ENCODE measurements around the gene ATG4C. TPM values are rescaled to one million over a fixed set of nuclear protein-coding genes. Genes with fewer than 3 reads are reported as not detected.
A peak's percentile ranks its signal among the peaks of the same experiment; 100 is the strongest.
"Not testable (repeated sequence)": the region's sequence is repeated elsewhere in the genome, so short reads cannot be mapped to it uniquely, and the experiment has no call there.

Gene ATG4C
- total and polyA plus RNA-seq, 8 donors, result 12.7 to 21.3 (median 18.3) TPM

DNA sequence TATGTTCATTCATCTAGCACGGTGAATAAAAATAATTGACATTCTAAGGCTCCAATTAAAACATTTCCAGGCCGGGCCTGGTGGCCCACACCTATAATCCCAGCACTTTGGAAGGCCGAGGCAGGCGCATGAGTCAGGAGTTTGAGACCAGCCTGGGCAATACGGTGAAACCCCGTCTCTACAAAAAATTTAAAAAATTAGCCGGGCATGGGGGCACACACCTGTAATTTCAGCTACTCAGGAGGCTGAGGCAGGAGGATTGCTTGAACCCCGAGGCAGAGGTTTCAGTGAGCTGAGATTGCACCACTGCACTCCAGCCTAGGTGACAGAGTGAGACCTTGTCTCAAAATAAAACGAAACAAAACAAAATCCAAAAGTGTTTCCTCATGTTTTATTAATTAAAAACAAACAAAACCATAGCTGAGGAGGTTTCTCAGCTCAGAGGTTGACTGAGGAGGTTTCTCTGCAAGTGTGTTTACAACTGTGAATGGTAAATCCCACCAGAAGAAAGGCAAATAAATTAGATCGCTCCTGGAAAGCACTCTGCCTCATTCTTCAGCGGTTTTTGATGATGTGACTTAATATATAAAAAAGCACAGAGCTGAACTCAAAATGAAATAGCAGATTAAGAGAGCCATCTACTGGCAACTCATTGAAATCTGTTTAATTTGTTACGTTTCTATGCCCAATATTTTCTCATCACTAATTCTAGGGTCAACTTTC is 37.7 kb upstream of the ATG4C start:
- Histone ChIP-seq H3K4me1 (no peaks in the 10 kb centered on the region), H3K4me3 (no peak overlapping the region), H3K27me3 (no peaks in the 10 kb centered on the region), H3K36me3 (no peaks in the 10 kb centered on the region), H3K27ac (no peak overlapping the region), H3K9me3 (no peaks in the 10 kb centered on the region)
- intact Hi-C loops (cut with DNase I), result loop anchor here in 1 of 2 donors (10.0 kb wide), 2 partner anchors 241 to 571 kb away; no protein-coding TSS in a partner anchor
- TF ChIP-seq, protein P1, sequence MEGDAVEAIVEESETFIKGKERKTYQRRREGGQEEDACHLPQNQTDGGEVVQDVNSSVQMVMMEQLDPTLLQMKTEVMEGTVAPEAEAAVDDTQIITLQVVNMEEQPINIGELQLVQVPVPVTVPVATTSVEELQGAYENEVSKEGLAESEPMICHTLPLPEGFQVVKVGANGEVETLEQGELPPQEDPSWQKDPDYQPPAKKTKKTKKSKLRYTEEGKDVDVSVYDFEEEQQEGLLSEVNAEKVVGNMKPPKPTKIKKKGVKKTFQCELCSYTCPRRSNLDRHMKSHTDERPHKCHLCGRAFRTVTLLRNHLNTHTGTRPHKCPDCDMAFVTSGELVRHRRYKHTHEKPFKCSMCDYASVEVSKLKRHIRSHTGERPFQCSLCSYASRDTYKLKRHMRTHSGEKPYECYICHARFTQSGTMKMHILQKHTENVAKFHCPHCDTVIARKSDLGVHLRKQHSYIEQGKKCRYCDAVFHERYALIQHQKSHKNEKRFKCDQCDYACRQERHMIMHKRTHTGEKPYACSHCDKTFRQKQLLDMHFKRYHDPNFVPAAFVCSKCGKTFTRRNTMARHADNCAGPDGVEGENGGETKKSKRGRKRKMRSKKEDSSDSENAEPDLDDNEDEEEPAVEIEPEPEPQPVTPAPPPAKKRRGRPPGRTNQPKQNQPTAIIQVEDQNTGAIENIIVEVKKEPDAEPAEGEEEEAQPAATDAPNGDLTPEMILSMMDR (IDR thresholded peaks at IDR 0.05), result peak in 1 of 2 donors; percentile 39
- ATAC-seq, result peak; percentile 73
- DNase-seq, result peak in 2 of 4 donors; percentile 30 to 53

DNA sequence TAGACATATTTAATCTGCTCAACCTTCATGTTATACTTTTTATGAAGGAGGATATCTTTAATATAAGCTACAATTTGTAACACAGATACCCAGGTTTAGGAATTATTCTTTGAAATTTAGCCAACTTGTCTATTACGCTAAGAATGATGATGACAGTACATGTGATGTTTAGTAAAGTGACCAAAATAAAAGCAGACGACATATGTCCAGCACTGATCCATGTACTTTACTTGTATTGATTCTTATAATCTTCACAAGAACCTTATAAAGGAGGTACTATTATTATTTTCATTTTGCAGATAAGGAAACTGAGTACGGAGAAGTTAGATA is 37.2 kb upstream of the ATG4C start:
- no peaks in the 10 kb centered on the region for H3K27me3 ChIP-seq
- DNase-seq (no peak), ATAC-seq (no peak)
- H3K9me3 ChIP-seq, result no peaks in the 10 kb centered on the region
- no peaks in the 10 kb centered on the region for H3K4me1 ChIP-seq
- TF ChIP-seq, protein P1 (IDR thresholded peaks at IDR 0.05), result no peak
- intact Hi-C loops (cut with DNase I), result loop anchor here in 1 of 2 donors (10.0 kb wide), 2 partner anchors 242 to 572 kb away; no protein-coding TSS in a partner anchor
- no peak overlapping the region for H3K4me3 ChIP-seq
- H3K27ac ChIP-seq, result no peak overlapping the region
- no peaks in the 10 kb centered on the region for H3K36me3 ChIP-seq

DNA sequence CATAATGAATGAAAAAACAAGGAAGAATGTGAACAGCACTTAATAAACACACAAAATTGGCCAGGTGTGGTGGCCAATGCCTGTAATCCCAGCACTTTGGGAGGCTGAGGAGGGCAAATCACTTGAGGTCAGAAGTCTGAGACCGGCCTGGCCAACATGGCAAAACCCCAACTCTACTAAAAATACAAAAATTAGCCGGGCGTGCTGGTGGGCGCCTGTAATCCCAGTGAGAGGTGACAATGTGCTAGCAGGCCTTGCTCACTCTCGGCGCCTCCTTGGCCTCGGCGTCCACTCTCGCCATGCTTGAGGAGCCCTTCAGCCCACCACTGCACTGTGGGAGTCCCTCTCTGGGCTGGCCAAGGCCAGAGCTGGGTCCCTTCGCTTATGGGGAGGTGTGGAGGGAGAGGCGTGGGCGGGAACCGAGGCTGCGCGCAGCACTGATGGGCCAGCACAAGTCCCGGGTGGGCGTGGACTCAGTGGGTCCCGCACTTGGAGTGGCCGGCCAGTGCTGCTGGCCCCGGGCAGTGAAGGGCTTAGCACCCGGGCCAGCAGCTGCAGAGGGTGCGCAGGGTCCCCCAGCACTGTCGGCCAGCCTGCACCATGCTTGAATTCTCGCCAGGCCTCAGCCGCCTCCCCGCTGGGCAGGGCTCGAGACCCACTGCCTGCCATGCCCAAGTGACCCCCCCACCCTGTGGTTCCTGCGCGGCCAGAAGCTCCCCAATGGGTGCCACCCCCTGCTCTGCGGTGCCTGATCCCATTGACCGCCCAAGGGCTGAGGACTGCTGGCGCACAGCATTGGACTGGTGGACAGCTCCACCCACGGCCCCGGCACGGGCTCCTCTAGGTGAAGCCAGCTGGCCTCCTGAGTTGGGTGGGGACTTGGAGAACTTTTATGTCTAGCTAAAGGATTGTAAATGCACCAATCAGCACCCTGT is 30.6 kb upstream of the ATG4C start:
- no peaks in the 10 kb centered on the region for H3K27me3 ChIP-seq
- no peak overlapping the region for H3K27ac ChIP-seq
- intact Hi-C loops (cut with DNase I), result no loop called here
- no peak for ATAC-seq
- no peaks in the 10 kb centered on the region for H3K9me3 ChIP-seq
- H3K4me1 ChIP-seq, result no peaks in the 10 kb centered on the region
- H3K36me3 ChIP-seq, result no peaks in the 10 kb centered on the region
- no peak overlapping the region for H3K4me3 ChIP-seq
- DNase-seq, result peak in 1 of 4 donors; percentile 70
- TF ChIP-seq, protein P1 (IDR thresholded peaks at IDR 0.05), result no peak

DNA sequence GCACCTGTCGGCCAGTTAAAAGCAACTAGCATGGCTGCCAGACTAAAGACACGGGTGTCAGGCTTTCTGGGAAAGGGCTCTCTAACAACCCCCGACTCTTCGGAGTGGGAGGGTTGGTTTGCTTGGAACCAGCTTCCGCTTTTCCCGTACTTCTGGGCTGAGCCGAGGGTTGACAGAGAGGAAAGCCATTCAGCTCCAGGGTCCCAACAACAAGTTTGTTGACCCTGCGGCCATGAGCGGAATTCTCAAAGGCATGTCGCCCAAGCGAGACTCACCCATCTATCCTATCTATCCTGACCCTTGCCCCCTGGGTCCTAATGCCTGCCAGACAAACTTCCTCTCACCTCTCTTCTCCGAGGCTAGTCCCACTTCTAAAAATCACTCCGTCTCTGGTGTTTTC is 29.0 kb upstream of the ATG4C start:
- H3K4me1 ChIP-seq; ATAC-seq; H3K36me3 ChIP-seq; DNase-seq; H3K27ac ChIP-seq; H3K9me3 ChIP-seq; H3K4me3 ChIP-seq; H3K27me3 ChIP-seq; intact Hi-C loops (cut with DNase I): not testable (repeated sequence)

DNA sequence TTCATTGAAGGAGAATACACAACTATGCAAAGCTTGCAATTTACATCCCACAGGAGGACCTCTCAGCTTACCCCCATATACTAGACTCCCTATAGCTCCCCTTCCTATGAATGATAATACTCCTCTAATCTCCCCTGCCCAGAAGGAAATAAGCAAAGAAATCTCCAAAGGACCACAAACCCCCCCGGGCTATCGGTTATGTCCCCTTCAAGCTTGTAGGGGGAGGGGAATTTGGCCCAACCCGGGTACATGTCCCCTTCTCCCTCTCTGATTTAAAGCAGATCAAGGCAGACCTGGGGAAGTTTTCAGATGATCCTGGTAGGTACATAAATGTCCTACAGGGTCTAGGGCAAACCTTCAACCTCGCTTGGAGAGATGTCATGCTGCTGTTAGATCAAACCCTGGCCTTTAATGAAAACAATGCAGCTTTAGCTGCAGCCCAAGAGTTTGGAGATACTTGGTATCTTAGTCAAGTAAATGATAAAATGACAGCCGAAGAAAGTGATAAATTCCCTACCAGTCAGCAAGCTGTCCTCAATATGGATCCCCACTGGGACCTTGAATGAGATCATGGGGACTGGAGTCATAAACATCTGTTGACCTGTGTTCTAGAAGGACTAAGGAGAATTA is 27.6 kb upstream of the ATG4C start:
- intact Hi-C loops (cut with DNase I); H3K27me3 ChIP-seq; DNase-seq; H3K4me1 ChIP-seq; H3K4me3 ChIP-seq; H3K36me3 ChIP-seq; H3K27ac ChIP-seq; H3K9me3 ChIP-seq; ATAC-seq: not testable (repeated sequence)

DNA sequence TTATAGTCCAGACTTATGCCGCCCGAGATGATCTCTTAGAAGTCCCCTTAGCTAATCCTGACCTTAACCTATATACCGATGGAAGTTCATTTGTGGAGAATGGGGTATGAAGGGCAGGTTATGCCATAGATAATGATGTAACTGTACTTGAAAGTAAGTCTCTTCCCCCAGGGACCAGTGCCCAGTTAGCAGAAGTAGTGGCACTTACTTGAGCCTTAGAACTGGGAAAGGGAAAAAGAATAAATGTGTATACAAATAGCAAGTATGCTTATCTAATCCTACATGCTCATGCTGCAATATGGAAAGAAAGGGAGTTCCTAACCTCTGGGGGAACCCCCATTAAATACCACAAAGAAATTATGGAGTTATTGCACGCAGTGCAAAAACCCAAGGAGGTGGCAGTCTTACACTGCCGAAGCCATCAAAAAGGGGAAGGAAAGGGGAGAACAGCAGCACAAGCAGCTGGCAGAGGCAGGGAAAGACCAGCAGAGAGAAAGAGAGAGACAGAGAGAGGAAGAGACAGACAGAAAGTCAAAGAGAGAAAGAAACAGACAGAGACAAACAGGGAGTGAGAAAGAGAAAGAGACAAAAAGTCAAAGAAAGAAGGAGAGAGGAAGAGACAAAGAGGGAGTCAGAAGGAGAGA is 24.6 kb upstream of the ATG4C start:
- DNase-seq; intact Hi-C loops (cut with DNase I); H3K4me3 ChIP-seq; H3K9me3 ChIP-seq; H3K4me1 ChIP-seq; H3K27ac ChIP-seq; H3K36me3 ChIP-seq; ATAC-seq; H3K27me3 ChIP-seq: not testable (repeated sequence)

DNA sequence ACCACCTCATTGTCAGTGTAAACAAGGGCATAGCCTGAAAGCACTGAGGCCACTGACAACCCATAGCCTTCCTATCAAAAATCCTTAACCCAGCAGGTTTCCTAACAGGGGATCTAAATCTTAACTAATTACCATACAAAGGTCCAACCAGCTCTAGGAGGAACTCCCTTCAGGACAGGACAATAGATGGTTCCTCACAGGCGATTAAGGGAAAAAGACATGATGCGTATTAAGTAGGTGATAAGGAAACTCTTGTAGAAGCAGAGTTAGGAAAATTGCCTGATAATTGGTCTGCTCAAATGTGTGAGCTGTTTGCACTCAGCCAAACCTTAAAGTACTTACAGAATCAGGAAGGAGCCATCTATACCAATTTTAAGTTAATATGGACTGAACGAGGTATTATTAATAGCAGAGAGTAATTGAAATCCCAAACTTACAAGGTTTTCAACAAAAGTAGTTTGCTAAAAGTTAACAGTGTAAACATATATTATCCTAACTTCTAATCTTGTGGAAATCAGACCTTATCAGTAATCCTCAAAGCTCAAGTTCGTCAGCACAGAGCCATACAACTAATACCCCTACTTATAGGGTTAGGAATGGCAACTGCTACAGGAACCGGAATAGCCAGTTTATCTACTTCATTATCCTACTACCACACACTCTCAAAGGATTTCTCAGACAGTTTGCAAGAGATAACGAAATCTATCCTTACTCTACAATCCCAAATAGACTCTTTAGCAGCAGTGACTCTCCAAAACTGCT is 23.7 kb upstream of the ATG4C start:
- intact Hi-C loops (cut with DNase I); ATAC-seq; H3K27ac ChIP-seq; H3K4me3 ChIP-seq; H3K9me3 ChIP-seq; H3K4me1 ChIP-seq; H3K36me3 ChIP-seq; DNase-seq; H3K27me3 ChIP-seq: not testable (repeated sequence)

DNA sequence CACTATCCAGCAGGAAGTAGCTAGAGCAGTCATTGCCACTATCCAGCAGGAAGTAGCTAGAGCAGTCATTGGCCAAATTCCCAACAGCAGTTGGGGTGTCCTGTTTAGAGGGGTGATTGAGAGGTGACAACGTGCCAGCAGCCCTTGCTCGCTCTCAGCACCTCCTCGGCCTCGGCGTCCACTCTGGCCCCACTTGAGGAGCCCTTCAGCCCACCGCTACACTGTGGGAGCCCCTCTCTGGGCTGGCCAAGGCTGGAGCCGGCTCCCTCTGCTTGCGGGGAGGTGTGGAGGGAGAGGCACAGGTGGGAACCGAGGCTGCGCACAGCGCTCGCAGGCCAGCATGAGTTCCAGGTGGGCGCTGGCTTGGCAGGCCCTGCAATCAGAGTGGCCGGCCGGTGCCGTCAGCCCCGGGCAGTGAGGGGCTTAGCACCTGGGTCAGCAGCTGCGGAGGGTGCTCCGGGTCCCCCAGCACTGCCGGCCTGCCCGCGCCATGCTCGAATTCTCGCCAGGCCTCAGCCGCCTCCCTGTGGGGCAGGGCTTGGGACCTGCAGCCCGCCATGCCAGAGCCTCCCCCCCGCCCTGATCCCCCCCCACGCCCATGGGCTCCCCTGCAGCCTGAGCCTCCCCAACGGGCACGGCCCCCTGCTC is 22.6 kb upstream of the ATG4C start:
- H3K27ac ChIP-seq; H3K9me3 ChIP-seq; H3K4me3 ChIP-seq; H3K36me3 ChIP-seq; intact Hi-C loops (cut with DNase I); DNase-seq; H3K4me1 ChIP-seq; H3K27me3 ChIP-seq; ATAC-seq: not testable (repeated sequence)
